Measurements from ENCODE around the gene DCANP1. TPM values are rescaled to one million over a fixed set of nuclear protein-coding genes. Genes with fewer than 3 reads are reported as not detected.

DCANP1 gene
- total RNA-seq, 1 experiment from 2014 or later: not detected

- H3K9ac ChIP-seq (ENCODE audit: low read length): no peak overlapping the region
- peak overlapping the region; percentile 12 for H3K4me2 ChIP-seq (ENCODE audit: low read length)
- H3K36me3 ChIP-seq (ENCODE audit: control insufficient read depth in 1 of 2, insufficient read depth in 2 of 2, low read length in 2 of 2): no peaks in the 10 kb centered on the region
- TF ChIP-seq SIN3A (IDR thresholded peaks at IDR 0.05; ENCODE audit: low read depth) (no peak), ZBTB33 (IDR thresholded peaks at IDR 0.05; ENCODE audit: extremely low read depth, insufficient replicate concordance, low read length) (no peak), ATF3 (IDR thresholded peaks at IDR 0.05) (no peak), RAD21 (IDR thresholded peaks at IDR 0.05; ENCODE audit: low read depth) (no peak), FOSL1 (IDR thresholded peaks at IDR 0.05; ENCODE audit: low read depth) (no peak), YY1 (IDR thresholded peaks at IDR 0.05; ENCODE audit: extremely low read depth, insufficient replicate concordance, low read depth, low read length) (no peak), ZNF274 (IDR thresholded peaks at IDR 0.05; ENCODE audit: low read depth, low read length) (no peak), POLR2AphosphoS5 (IDR thresholded peaks at IDR 0.05; ENCODE audit: low read depth, low read length) (no peak), JUND (IDR thresholded peaks at IDR 0.05) (no peak), EZH2 (IDR thresholded peaks at IDR 0.05) (no peak), ELF1 (IDR thresholded peaks at IDR 0.05; ENCODE audit: borderline replicate concordance, low read depth) (no peak), SP1 (IDR thresholded peaks at IDR 0.05; ENCODE audit: low read depth) (no peak), ZFX (IDR thresholded peaks at IDR 0.05) (no peak), TCF7L2 (IDR thresholded peaks at IDR 0.05; ENCODE audit: borderline replicate concordance, extremely low read depth, insufficient read depth, insufficient read length) (no peak)
- ATAC-seq (no peak), DNase-seq (ENCODE audit: low read depth, low spot score) (no peak)
- no peaks in the 10 kb centered on the region for H3K79me2 ChIP-seq (ENCODE audit: insufficient read depth, low read length)
- H3K9me2 ChIP-seq (ENCODE audit: insufficient read depth): no peaks in the 10 kb centered on the region
- H4K20me1 ChIP-seq (ENCODE audit: insufficient read depth): no peaks in the 10 kb centered on the region
- no peak overlapping the region for H3K27ac ChIP-seq (ENCODE audit: low read depth, low read length)
- no TSS peak for BruUV-seq (replicated peaks)
- CTCF ChIA-PET: no interaction called here
- intact Hi-C loops (cut with micrococcal nuclease): no loop called here
- H3K4me3 ChIP-seq (replicated peaks in 1 of 2; ENCODE audit: low read depth in 1 of 2, low read length in 2 of 2): no peak overlapping the region
- H3K4me1 ChIP-seq (ENCODE audit: control insufficient read depth in 1 of 2, insufficient read depth in 2 of 2, low read length in 2 of 2): peaks cover 13 to 33% of the 10 kb centered on the region in 2 experiments
- no peak overlapping the region for H2AFZ ChIP-seq (ENCODE audit: low read depth, low read length, poor library complexity, severe bottlenecking)
- H3K9me3 ChIP-seq (ENCODE audit: control insufficient read depth in 1 of 2, insufficient read depth in 1 of 2, low read depth in 1 of 2, low read length in 2 of 2): no peaks in the 10 kb centered on the region
- POLR2A ChIA-PET: no interaction called here
- no peaks in the 10 kb centered on the region for H3K27me3 ChIP-seq (ENCODE audit: insufficient read depth, low read length)
- RAD21 ChIA-PET (ENCODE audit: low non-redundant PET in 1 of 2, low total read pairs in 2 of 2, uncharacterized antibody in 2 of 2, unreplicated experiment in 2 of 2): no interaction called here
Observed at GRCh38 chr5:135491552-135492318, 44.6 kb upstream of the DCANP1 start.
